WTC11 (cell line): Measurements from ENCODE around the gene BPIFB4.

Experiments
- ATF2 ChIP-seq: sonication (generic); formaldehyde crosslinking; IDR thresholded peaks from 2 replicates; pipeline ENCODE4 v1.8.1; 2022; ENCODE audit warnings: low read depth, missing genetic modification reagents, borderline replicate concordance
- CTCF ChIP-seq: fragments of 200-600 bp; IDR thresholded peaks from 2 replicates; pipeline ENCODE4 v1.8.0; 2022; ENCODE audit warnings: antibody characterized with exemption
- E2F4 ChIP-seq: sonication (generic); formaldehyde crosslinking; IDR thresholded peaks from 2 replicates; pipeline ENCODE4 v1.8.1; 2022; ENCODE audit warnings: low read depth, mild to moderate bottlenecking, moderate library complexity, missing genetic modification reagents, borderline replicate concordance
- FOXJ3 ChIP-seq: sonication (generic); formaldehyde crosslinking; IDR thresholded peaks from 2 replicates; pipeline ENCODE4 v1.9.0; 2021; ENCODE audit warnings: missing genetic modification reagents, mild to moderate bottlenecking, borderline replicate concordance
- FOXP1 ChIP-seq: sonication (generic); formaldehyde crosslinking; IDR thresholded peaks from 2 replicates; pipeline ENCODE4 v1.8.0; 2022; ENCODE audit warnings: missing genetic modification reagents, mild to moderate bottlenecking, moderate library complexity, borderline replicate concordance
- GABPB1 ChIP-seq: sonication (generic); formaldehyde crosslinking; IDR thresholded peaks from 2 replicates; pipeline ENCODE4 v1.8.1; 2023; ENCODE audit warnings: mild to moderate bottlenecking, missing genetic modification reagents
- SP1 ChIP-seq: sonication (generic); formaldehyde crosslinking; conservative IDR thresholded peaks from 2 replicates; pipeline ENCODE4 v1.8.1; 2022; ENCODE audit warnings: missing genetic modification reagents
- USF2 ChIP-seq: sonication (generic); formaldehyde crosslinking; IDR thresholded peaks from 2 replicates; pipeline ENCODE4 v1.8.1; 2023; ENCODE audit warnings: mild to moderate bottlenecking, missing genetic modification reagents, moderate library complexity
- ZNF232 ChIP-seq: sonication (generic); formaldehyde crosslinking; IDR thresholded peaks from 2 replicates; pipeline ENCODE4 v1.8.0; 2022; ENCODE audit warnings: mild to moderate bottlenecking, missing genetic modification reagents
- TF ChIP-seq, protein P1 (sequence below): sonication (generic); formaldehyde crosslinking; IDR thresholded peaks from 2 replicates; pipeline ENCODE4 v1.8.0; 2022; ENCODE audit warnings: mild to moderate bottlenecking, missing genetic modification reagents
- TF ChIP-seq, protein P2 (sequence below): sonication (generic); formaldehyde crosslinking; conservative IDR thresholded peaks from 2 replicates; pipeline ENCODE4 v1.8.1; 2022; ENCODE audit warnings: mild to moderate bottlenecking, missing genetic modification reagents

DNA sequence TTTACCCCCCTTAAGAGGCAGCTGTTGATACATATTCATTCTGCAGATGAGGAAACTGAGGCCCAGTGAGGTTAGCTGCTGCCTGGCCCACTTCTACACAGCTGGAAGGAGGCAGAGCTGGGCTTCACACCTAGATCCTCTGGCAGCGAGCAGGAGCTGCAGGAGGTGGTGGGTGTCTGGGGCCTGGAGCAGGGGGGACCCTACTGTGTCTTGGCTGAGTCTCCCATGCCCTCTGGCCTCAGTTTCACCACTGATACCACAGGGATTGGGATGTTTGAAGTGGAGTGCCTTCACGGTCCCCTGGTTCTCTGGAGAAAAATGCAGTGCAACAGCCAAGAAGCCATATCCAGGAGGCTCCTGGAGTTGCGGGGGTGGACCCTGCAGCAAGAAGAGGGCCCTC, 80.3 kb downstream of the BPIFB4 start:
- TF ChIP-seq USF2 (CRISPR knock-in tag) = no peak
- TF ChIP-seq CTCF = no peak
- no peak for TF ChIP-seq FOXJ3
- no peak for TF ChIP-seq SP1 (CRISPR knock-in tag)
- TF ChIP-seq FOXP1 (CRISPR knock-in tag) = no peak
- TF ChIP-seq ZNF232 (CRISPR knock-in tag) = no peak
- TF ChIP-seq, protein P1, sequence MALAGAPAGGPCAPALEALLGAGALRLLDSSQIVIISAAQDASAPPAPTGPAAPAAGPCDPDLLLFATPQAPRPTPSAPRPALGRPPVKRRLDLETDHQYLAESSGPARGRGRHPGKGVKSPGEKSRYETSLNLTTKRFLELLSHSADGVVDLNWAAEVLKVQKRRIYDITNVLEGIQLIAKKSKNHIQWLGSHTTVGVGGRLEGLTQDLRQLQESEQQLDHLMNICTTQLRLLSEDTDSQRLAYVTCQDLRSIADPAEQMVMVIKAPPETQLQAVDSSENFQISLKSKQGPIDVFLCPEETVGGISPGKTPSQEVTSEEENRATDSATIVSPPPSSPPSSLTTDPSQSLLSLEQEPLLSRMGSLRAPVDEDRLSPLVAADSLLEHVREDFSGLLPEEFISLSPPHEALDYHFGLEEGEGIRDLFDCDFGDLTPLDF (CRISPR knock-in tag) = no peak
- TF ChIP-seq GABPB1 (CRISPR knock-in tag) = no peak
- TF ChIP-seq, protein P2, sequence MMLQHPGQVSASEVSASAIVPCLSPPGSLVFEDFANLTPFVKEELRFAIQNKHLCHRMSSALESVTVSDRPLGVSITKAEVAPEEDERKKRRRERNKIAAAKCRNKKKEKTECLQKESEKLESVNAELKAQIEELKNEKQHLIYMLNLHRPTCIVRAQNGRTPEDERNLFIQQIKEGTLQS (CRISPR knock-in tag) = no peak
- TF ChIP-seq E2F4 = no peak
- no peak for TF ChIP-seq ATF2 (CRISPR knock-in tag)
